Testis (tissue), 3 donors: ENCODE measurements around the gene RFT1. TPM values are rescaled to one million over a fixed set of nuclear protein-coding genes. Genes with fewer than 3 reads are reported as not detected.
A peak's percentile ranks its signal among the peaks of the same experiment; 100 is the strongest.

Experiments
- DNase-seq: peaks from one replicate; pipeline ENCODE4 v3.0.0-alpha.2; 2019
- H3K27ac ChIP-seq, 2 donors: fragments of 200-600 bp; sonication (generic); one replicate each; pipeline ENCODE4 v1.5.1; 2019
- H3K27me3 ChIP-seq: fragments of 200-600 bp; sonication (generic); one replicate; pipeline ENCODE4 v1.5.1; 2019
- H3K36me3 ChIP-seq: fragments of 200-600 bp; sonication (generic); one replicate; pipeline ENCODE4 v1.5.1; 2017; ENCODE audit warnings: low read depth; ENCODE audit errors: missing control alignments
- H3K4me1 ChIP-seq: fragments of 200-600 bp; sonication (generic); one replicate; pipeline ENCODE4 v1.5.1; 2019
- H3K4me3 ChIP-seq, 2 donors: fragments of 200-600 bp; sonication (generic); one replicate each; pipeline ENCODE4 v1.5.1; 2017 to 2019
- H3K9me3 ChIP-seq: fragments of 200-600 bp; sonication (generic); one replicate; pipeline ENCODE4 v1.5.1; 2017
- POLR2A ChIP-seq: fragments of 450-650 bp; IDR thresholded peaks from one replicate; pipeline ENCODE4 v1.6.1; 2017; ENCODE audit warnings: antibody characterized with exemption, mild to moderate bottlenecking, moderate library complexity
- WGBS, 2 donors: methylation state at CpG; one replicate each; pipeline ENCODE4 v1.1.5; 2018; 5-methylcytosine and 5-hydroxymethylcytosine counted together
- intact Hi-C: fragments of 100-400 bp; cut with DNase I; formaldehyde crosslinking; loops from one replicate; pipeline ENCODE4 v1.15.1; 2023; ENCODE audit warnings: low total_unique reads
- polyA plus RNA-seq: library from polyadenylated mRNA; stranded (reverse); fragments of 350-450 nt; fragmentation: Illumina TruSeq; extraction: RNeasy Lipid Tissue Mini Kit (QIAGEN cat#74804); gene quantifications from one replicate; pipeline ENCODE4 v1.2.3, GENCODE V29; 2014; ENCODE audit warnings: low read depth, low replicate concordance; ENCODE audit not compliant: insufficient read depth
- total RNA-seq, 2 donors: library from RNA; depleted of rRNA; stranded (reverse); fragments of >200 nt; gene quantifications; one replicate each; pipeline ENCODE4 v1.2.3, GENCODE V29; 2016
- TF ChIP-seq, protein P1 (sequence below), 3 experiments: fragments of 450-650 bp in 2 of 3; fragments of 200-600 bp in 1 of 3; sonication (generic) in 1 of 3; IDR thresholded peaks; one replicate each; pipeline ENCODE4 v1.5.1; 2016 to 2019; ENCODE audit warnings: antibody characterized with exemption in 3 of 3, mild to moderate bottlenecking in 2 of 3, moderate library complexity in 1 of 3

RFT1 gene
- total and polyA plus RNA-seq, 3 donors from 2014 or later, result 27.2 to 36.8 (median 33.9) TPM

DNA sequence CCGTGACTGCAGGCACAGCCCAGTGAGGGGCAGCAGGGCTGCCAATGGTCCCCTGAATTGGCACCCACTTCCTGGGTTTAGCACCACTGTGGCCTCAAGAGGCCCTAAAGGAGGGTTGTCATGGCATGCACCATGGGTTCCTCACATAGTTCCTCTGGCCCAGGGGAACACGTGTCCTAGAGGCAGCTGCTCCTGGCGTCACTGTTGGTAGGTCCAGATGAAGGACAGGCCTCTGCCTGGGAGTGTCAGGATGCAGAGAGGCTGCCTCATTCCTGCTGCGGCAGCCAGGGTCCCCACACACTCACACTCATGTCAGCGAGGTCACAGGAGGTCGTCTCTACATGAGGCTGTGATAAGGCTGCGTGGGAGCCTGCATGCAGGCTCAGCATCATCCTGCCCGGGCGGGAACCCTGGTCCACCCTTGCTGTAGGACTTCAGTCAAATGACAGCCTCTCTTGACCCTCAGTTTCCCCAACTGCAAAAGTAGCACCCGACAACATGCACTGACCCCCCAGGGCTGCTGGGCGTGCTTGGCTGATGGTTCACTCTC lies 58.3 kb downstream of the RFT1 start:
- H3K4me3 ChIP-seq, result no peak overlapping the region
- intact Hi-C loops, result no loop called here
- no peak for TF ChIP-seq POLR2A
- TF ChIP-seq, protein P1, sequence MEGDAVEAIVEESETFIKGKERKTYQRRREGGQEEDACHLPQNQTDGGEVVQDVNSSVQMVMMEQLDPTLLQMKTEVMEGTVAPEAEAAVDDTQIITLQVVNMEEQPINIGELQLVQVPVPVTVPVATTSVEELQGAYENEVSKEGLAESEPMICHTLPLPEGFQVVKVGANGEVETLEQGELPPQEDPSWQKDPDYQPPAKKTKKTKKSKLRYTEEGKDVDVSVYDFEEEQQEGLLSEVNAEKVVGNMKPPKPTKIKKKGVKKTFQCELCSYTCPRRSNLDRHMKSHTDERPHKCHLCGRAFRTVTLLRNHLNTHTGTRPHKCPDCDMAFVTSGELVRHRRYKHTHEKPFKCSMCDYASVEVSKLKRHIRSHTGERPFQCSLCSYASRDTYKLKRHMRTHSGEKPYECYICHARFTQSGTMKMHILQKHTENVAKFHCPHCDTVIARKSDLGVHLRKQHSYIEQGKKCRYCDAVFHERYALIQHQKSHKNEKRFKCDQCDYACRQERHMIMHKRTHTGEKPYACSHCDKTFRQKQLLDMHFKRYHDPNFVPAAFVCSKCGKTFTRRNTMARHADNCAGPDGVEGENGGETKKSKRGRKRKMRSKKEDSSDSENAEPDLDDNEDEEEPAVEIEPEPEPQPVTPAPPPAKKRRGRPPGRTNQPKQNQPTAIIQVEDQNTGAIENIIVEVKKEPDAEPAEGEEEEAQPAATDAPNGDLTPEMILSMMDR (IDR thresholded peaks at IDR 0.05), result no peak
- no peaks in the 10 kb centered on the region for H3K27me3 ChIP-seq
- WGBS, 2 donors, result 59 to 64% methylated on average over 5 to 11 of the region's 11 CpGs
- no peaks in the 10 kb centered on the region for H3K9me3 ChIP-seq
- DNase-seq, result no peak
- no peaks in the 10 kb centered on the region for H3K36me3 ChIP-seq
- H3K4me1 ChIP-seq, result peaks cover 12% of the 10 kb centered on the region
- no peak overlapping the region for H3K27ac ChIP-seq

DNA sequence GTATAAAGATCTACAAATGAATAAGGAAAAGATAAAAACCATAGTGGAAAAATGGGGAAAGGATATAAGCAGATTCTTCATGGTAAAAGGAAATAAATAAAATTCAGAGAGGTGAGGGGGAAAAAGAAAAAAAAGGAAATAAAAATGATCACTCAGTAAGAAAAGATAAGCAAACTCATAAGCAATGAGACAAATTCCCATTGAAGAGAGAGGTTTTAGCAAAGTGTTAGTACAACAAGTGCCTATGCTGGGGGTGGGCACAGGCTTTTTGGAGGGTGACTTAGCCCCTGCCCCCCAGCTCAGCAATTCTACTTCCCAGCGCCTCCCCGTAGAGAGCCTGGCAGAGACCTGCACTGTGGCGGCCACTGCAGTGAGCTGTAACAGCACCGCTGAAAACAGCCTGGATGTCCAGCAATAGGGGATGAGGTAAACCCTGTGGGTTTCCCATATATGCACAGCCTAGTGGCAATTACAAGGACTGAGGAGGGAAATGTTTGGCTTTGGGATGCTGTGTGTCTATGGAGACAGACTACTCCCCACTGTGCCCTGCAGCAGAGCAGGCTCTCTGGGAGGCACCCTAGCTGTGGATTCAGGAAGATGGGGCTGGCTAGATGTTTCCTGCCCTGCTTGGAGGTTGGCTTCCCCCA lies 60.7 kb downstream of the RFT1 start:
- TF ChIP-seq POLR2A, result no peak
- TF ChIP-seq, protein P1 (IDR thresholded peaks at IDR 0.05), result no peak
- 78 to 84% methylated on average over 4 of the region's 4 CpGs for WGBS, 2 donors
- no peak for DNase-seq

DNA sequence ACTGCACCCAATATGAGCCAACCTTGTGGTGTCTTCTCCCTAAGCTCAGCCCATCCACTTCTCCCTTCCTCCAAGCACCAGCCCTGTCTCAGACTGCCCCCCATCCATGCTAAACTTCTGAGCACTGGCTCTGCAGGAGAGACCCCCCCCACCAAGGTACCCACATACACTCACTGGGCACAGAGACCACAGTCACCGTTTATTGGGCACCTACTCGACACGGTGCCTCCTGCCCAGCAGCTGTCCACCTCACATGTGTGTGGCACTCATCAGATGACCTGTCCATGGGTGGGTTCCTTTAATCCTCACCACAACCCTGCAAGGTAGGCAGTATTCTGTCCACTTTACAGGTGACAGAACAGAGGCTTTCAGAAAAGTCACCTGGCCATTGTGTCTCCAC lies 62.1 kb downstream of the RFT1 start:
- Histone ChIP-seq H3K9me3 (no peaks in the 10 kb centered on the region), H3K27me3 (no peaks in the 10 kb centered on the region), H3K36me3 (no peaks in the 10 kb centered on the region), H3K4me3 (no peak overlapping the region), H3K27ac (no peak overlapping the region), H3K4me1 (peaks cover 8% of the 10 kb centered on the region)
- intact Hi-C loops, result no loop called here
- TF ChIP-seq POLR2A, result no peak
- TF ChIP-seq, protein P1 (IDR thresholded peaks at IDR 0.05), result no peak
- 72 to 75% methylated on average over 3 of the region's 3 CpGs for WGBS, 2 donors
- DNase-seq, result peak; percentile 5

More for the DNA sequence above, 60.7 kb downstream of the RFT1 start:
- no peaks in the 10 kb centered on the region for H3K36me3 ChIP-seq
- no peak overlapping the region for H3K4me3 ChIP-seq
- H3K27ac ChIP-seq, result no peak overlapping the region
- intact Hi-C loops, result no loop called here
- H3K9me3 ChIP-seq, result no peaks in the 10 kb centered on the region
- H3K27me3 ChIP-seq, result no peaks in the 10 kb centered on the region
- H3K4me1 ChIP-seq, result peaks cover 12% of the 10 kb centered on the region

DNA sequence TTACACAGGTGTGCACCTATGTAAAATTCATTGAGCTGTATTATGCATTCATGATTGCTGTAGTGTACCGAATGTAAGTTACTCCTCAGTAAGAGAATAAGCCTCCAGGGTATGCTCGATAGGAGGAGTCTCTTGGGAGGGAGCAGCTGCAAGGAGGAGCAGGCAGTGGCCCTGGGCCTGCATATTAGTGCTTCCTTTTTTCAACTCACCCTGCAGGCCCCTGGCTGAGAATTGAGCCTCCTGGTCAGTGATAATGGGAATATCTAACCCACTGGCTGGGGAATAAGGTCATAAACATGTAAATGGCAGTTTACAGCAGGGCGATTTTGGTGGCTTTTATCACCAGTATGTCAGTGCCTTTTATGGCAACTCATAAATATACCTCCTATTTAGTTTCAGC lies 62.7 kb downstream of the RFT1 start:
- intact Hi-C loops, result no loop called here
- no peak overlapping the region for H3K4me3 ChIP-seq
- no peaks in the 10 kb centered on the region for H3K36me3 ChIP-seq
- H3K9me3 ChIP-seq, result no peaks in the 10 kb centered on the region
- 71 to 72% methylated on average over 3 of the region's 3 CpGs for WGBS, 2 donors
- H3K27me3 ChIP-seq, result no peaks in the 10 kb centered on the region
- no peak for TF ChIP-seq POLR2A
- TF ChIP-seq, protein P1 (IDR thresholded peaks at IDR 0.05), result no peak
- H3K4me1 ChIP-seq, result peaks cover 8% of the 10 kb centered on the region
- no peak overlapping the region for H3K27ac ChIP-seq
- no peak for DNase-seq
